Astrocyte (in vitro differentiated cells and primary cell): ENCODE results near the gene ZNF667. TPM values are rescaled to one million over a fixed set of nuclear protein-coding genes. Genes with fewer than 3 reads are reported as not detected.

Experiments
- DNase-seq: peaks from one replicate; pipeline ENCODE4 v3.0.0-alpha.2; 2010; ENCODE audit warnings: low read depth
- FAIRE-seq: peaks from 2 replicates; lab custom pipeline; 2011; peaks lifted over from hg19 to GRCh38; lab: Jason Lieb, UNC
- H2AFZ ChIP-seq: 2 replicates; pipeline ENCODE4 v1.6.0; 2012; ENCODE audit warnings: low read depth, low read length, inconsistent platforms
- H3K27ac ChIP-seq: 2 replicates; pipeline ENCODE4 v1.5.1; 2011; ENCODE audit warnings: low read depth, low read length, inconsistent platforms
- H3K27me3 ChIP-seq: 2 replicates; pipeline ENCODE4 v1.6.0; 2011; ENCODE audit warnings: low read length, inconsistent platforms; ENCODE audit not compliant: insufficient read depth
- H3K36me3 ChIP-seq: 2 replicates; pipeline ENCODE4 v1.5.1; 2011; ENCODE audit warnings: low read length, inconsistent platforms; ENCODE audit not compliant: insufficient read depth
- H3K4me1 ChIP-seq: 2 replicates; pipeline ENCODE4 v1.5.1; 2011; ENCODE audit warnings: low read length, inconsistent platforms; ENCODE audit not compliant: insufficient read depth
- H3K4me2 ChIP-seq: 2 replicates; pipeline ENCODE4 v1.6.0; 2012; ENCODE audit warnings: low read length, inconsistent platforms
- H3K4me3 ChIP-seq: 2 replicates; pipeline ENCODE4 v1.5.1; 2011; ENCODE audit warnings: low read depth, mild to moderate bottlenecking, low read length, inconsistent platforms; ENCODE audit not compliant: insufficient read depth
- H3K79me2 ChIP-seq: 2 replicates; pipeline ENCODE4 v1.6.0; 2012; ENCODE audit warnings: mild to moderate bottlenecking, low read length, inconsistent platforms; ENCODE audit not compliant: insufficient read depth
- H3K9ac ChIP-seq: 2 replicates; pipeline ENCODE4 v1.6.0; 2012; ENCODE audit warnings: mild to moderate bottlenecking, low read length, inconsistent platforms
- H3K9me3 ChIP-seq: 2 replicates; pipeline ENCODE4 v1.5.1; 2012; ENCODE audit warnings: low read depth, mild to moderate bottlenecking, low read length, inconsistent platforms; ENCODE audit not compliant: insufficient read depth
- H4K20me1 ChIP-seq: 2 replicates; pipeline ENCODE4 v1.6.0; 2012; ENCODE audit warnings: low read length, inconsistent platforms; ENCODE audit not compliant: insufficient read depth
- H3K27ac Mint-ChIP-seq: one replicate; pipeline ENCODE4 v1.8.0; 2021; ENCODE audit warnings: mild to moderate bottlenecking, mixed read lengths; ENCODE audit not compliant: unreplicated experiment
- H3K27me3 Mint-ChIP-seq: one replicate; pipeline ENCODE4 v1.8.0; 2021; ENCODE audit warnings: low read depth, mixed read lengths; ENCODE audit not compliant: unreplicated experiment
- H3K36me3 Mint-ChIP-seq: one replicate; pipeline ENCODE4 v1.8.0; 2021; ENCODE audit warnings: low read depth, mixed read lengths; ENCODE audit not compliant: unreplicated experiment
- H3K4me1 Mint-ChIP-seq: one replicate; pipeline ENCODE4 v1.8.0; 2021; ENCODE audit warnings: low read depth, mixed read lengths; ENCODE audit not compliant: unreplicated experiment
- H3K4me3 Mint-ChIP-seq: one replicate; pipeline ENCODE4 v1.8.0; 2021; ENCODE audit warnings: mild to moderate bottlenecking, moderate library complexity, mixed read lengths; ENCODE audit not compliant: unreplicated experiment
- H3K9me3 Mint-ChIP-seq: one replicate; pipeline ENCODE4 v1.8.0; 2021; ENCODE audit warnings: mild to moderate bottlenecking, mixed read lengths; ENCODE audit not compliant: unreplicated experiment
- EZH2 ChIP-seq: IDR thresholded peaks from 2 replicates; pipeline ENCODE4 v1.6.1; 2012; ENCODE audit warnings: mild to moderate bottlenecking, low read length, inconsistent platforms; ENCODE audit not compliant: insufficient read depth
- total RNA-seq: library from RNA; stranded (reverse); gene quantifications from 2 replicates; pipeline ENCODE4 v1.2.1, GENCODE V29; 2021
- TF ChIP-seq, protein P1 (sequence below): IDR thresholded peaks from 2 replicates; pipeline ENCODE4 v1.5.1; 2011; ENCODE audit warnings: low read depth, mild to moderate bottlenecking, inconsistent platforms, low read length, moderate library complexity; ENCODE audit not compliant: insufficient read depth

Gene ZNF667
- total RNA-seq, 1 donor from 2014 or later: 0.64 TPM

DNA sequence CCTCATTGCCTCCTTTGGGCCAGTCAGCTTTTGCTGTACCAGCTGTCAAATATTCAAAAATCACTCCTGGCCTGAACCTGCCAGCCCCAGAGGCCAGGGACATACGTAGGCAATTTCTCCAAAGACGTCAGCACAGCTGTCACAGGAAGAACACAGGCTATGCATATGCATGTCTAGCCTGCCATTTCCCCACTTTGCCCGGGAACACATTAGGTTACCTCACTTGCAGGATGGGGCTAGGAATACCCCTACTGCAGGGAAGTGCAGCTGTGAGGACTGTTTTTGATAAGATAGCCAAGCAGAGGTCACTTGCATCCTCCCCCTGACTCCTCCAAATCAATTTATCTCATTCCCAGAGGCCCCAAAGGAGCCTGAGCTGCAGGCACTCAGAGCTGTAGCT, 2.8 kb downstream of the ZNF667 start:
- Histone ChIP-seq H3K4me2 (no peak overlapping the region), H3K9me3 (peaks cover 18% of the 10 kb centered on the region), H2AFZ (no peak overlapping the region), H3K27me3 (no peaks in the 10 kb centered on the region), H3K9ac (no peak overlapping the region), H3K4me3 (no peak overlapping the region), H3K79me2 (peaks cover 33% of the 10 kb centered on the region), H3K4me1 (no peaks in the 10 kb centered on the region), H3K27ac (no peak overlapping the region), H4K20me1 (no peaks in the 10 kb centered on the region), H3K36me3 (peaks cover 5% of the 10 kb centered on the region)
- DNase-seq (no peak), FAIRE-seq (no peak)
- H3K27me3 Mint-ChIP-seq: no peaks in the 10 kb centered on the region
- H3K4me1 Mint-ChIP-seq: no peaks in the 10 kb centered on the region
- H3K27ac Mint-ChIP-seq: no peak overlapping the region
- no peaks in the 10 kb centered on the region for H3K36me3 Mint-ChIP-seq
- H3K9me3 Mint-ChIP-seq: peaks cover 34% of the 10 kb centered on the region
- no peak overlapping the region for H3K4me3 Mint-ChIP-seq
- TF ChIP-seq, protein P1, sequence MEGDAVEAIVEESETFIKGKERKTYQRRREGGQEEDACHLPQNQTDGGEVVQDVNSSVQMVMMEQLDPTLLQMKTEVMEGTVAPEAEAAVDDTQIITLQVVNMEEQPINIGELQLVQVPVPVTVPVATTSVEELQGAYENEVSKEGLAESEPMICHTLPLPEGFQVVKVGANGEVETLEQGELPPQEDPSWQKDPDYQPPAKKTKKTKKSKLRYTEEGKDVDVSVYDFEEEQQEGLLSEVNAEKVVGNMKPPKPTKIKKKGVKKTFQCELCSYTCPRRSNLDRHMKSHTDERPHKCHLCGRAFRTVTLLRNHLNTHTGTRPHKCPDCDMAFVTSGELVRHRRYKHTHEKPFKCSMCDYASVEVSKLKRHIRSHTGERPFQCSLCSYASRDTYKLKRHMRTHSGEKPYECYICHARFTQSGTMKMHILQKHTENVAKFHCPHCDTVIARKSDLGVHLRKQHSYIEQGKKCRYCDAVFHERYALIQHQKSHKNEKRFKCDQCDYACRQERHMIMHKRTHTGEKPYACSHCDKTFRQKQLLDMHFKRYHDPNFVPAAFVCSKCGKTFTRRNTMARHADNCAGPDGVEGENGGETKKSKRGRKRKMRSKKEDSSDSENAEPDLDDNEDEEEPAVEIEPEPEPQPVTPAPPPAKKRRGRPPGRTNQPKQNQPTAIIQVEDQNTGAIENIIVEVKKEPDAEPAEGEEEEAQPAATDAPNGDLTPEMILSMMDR: no peak
- TF ChIP-seq EZH2: no peak

DNA sequence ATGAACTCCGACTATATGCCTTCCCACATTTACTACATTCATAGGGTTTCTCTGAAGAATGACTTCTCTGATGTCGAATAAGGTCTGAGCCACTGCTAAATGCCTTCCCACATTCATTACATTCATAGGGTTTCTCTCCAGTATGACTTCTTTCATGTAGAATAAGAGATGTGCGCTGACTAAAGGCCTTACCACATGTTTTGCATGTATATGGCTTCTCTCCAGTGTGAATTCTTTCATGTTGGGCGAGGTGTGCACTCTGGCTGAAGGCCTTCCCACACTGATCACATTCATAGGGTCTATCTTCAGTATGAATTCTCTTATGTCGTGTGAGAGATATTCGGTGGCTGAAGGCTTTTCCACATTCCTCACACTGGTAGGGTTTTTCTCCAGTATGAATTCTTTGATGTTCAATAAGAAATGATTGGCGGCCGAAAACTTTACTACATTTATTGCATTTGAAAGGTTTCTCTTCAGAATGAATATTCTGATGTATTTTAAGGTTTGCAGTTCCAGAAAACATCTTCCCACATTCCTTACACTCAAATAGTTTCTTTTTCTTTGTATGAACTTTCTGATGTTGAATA, 35.8 kb downstream of the ZNF667 start:
- Histone ChIP-seq H3K36me3 (no peaks in the 10 kb centered on the region), H3K27ac (no peak overlapping the region), H3K9ac (no peak overlapping the region), H3K9me3 (peaks cover 32% of the 10 kb centered on the region), H3K4me3 (no peak overlapping the region), H2AFZ (no peak overlapping the region), H3K4me2 (no peak overlapping the region), H3K27me3 (no peaks in the 10 kb centered on the region), H3K79me2 (no peaks in the 10 kb centered on the region), H4K20me1 (no peaks in the 10 kb centered on the region), H3K4me1 (no peaks in the 10 kb centered on the region)
- FAIRE-seq (no peak), DNase-seq (no peak)
- Mint-ChIP-seq H3K27ac (no peak overlapping the region), H3K4me1 (no peaks in the 10 kb centered on the region), H3K27me3 (no peaks in the 10 kb centered on the region), H3K9me3 (peaks cover 39% of the 10 kb centered on the region), H3K36me3 (no peaks in the 10 kb centered on the region), H3K4me3 (no peak overlapping the region)
- TF ChIP-seq, protein P1: no peak
- no peak for TF ChIP-seq EZH2

DNA sequence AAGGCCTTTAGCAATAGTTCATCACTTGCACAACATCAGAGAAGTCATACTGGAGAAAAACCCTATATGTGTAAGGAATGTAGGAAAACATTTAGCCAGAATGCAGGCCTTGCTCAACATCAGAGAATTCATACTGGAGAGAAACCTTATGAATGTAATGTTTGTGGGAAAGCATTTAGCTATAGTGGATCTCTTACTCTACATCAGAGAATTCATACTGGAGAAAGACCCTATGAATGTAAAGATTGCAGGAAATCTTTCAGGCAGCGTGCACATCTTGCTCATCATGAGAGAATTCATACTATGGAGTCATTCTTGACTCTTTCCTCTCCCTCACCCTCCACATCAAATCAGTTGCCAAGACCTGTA, 53.2 kb downstream of the ZNF667 start:
- TF ChIP-seq, protein P1: no peak
- TF ChIP-seq EZH2: no peak
- H3K4me3 Mint-ChIP-seq: no peak overlapping the region
- no peak overlapping the region for H3K4me2 ChIP-seq
- no peak for DNase-seq
- no peak overlapping the region for H3K9ac ChIP-seq
- no peaks in the 10 kb centered on the region for H3K4me1 ChIP-seq
- peak; percentile 52 for FAIRE-seq
- no peak overlapping the region for H3K27ac Mint-ChIP-seq
- no peak overlapping the region for H2AFZ ChIP-seq
- H3K4me1 Mint-ChIP-seq: no peaks in the 10 kb centered on the region
- no peak overlapping the region for H3K4me3 ChIP-seq
- H4K20me1 ChIP-seq: no peaks in the 10 kb centered on the region
- H3K36me3 ChIP-seq: peaks cover 16% of the 10 kb centered on the region
- peaks cover 77% of the 10 kb centered on the region for H3K9me3 Mint-ChIP-seq
- no peaks in the 10 kb centered on the region for H3K27me3 Mint-ChIP-seq
- H3K9me3 ChIP-seq: peaks cover 57% of the 10 kb centered on the region
- no peak overlapping the region for H3K27ac ChIP-seq
- H3K27me3 ChIP-seq: no peaks in the 10 kb centered on the region
- no peaks in the 10 kb centered on the region for H3K79me2 ChIP-seq
- peaks cover 59% of the 10 kb centered on the region for H3K36me3 Mint-ChIP-seq
